T-helper 17 cell (primary cell): ENCODE measurements around the gene DNER. TPM values are rescaled to one million over a fixed set of nuclear protein-coding genes. Genes with fewer than 3 reads are reported as not detected.
A peak's percentile ranks its signal among the peaks of the same experiment; 100 is the strongest.

Experiments used
- ATAC-seq: fragments of 150-1000 bp; cut with Tn5 transposase; 2 replicates; pipeline ENCODE4 v1.10.0; 2021; ENCODE audit warnings: mild to moderate bottlenecking, moderate library complexity
- DNase-seq, 3 donors: peaks; one replicate each; pipeline versions ENCODE4 v3.0.0 to v3.0.0-alpha.2; 2020 to 2021
- H3K9me3 ChIP-seq: one replicate; pipeline ENCODE4 v1.7.0; 2013; ENCODE audit warnings: low read length, mild to moderate bottlenecking; ENCODE audit not compliant: control insufficient read depth, poor library complexity, severe bottlenecking
- H3K27ac Mint-ChIP-seq: one replicate; pipeline ENCODE4 v1.8.0; 2022; ENCODE audit warnings: mild to moderate bottlenecking, moderate library complexity, mixed read lengths
- H3K27me3 Mint-ChIP-seq: one replicate; pipeline ENCODE4 v1.8.0; 2022; ENCODE audit warnings: mixed read lengths
- H3K36me3 Mint-ChIP-seq: one replicate; pipeline ENCODE4 v1.8.0; 2022; ENCODE audit warnings: low read depth, mixed read lengths
- H3K4me1 Mint-ChIP-seq: one replicate; pipeline ENCODE4 v1.8.0; 2022; ENCODE audit warnings: mild to moderate bottlenecking, mixed read lengths
- H3K4me3 Mint-ChIP-seq: one replicate; pipeline ENCODE4 v1.8.0; 2022; ENCODE audit warnings: mild to moderate bottlenecking, moderate library complexity, mixed read lengths
- total RNA-seq, 4 donors: library from RNA in 2 of 4; stranded (reverse) in 2 of 4; gene quantifications; one replicate each; pipeline ENCODE4 v1.2.3 and lab custom pipeline; 2022 to 2026

The DNER gene
- total RNA-seq, 2 donors from 2014 or later, result 0.22 TPM; not detected in 1

DNA sequence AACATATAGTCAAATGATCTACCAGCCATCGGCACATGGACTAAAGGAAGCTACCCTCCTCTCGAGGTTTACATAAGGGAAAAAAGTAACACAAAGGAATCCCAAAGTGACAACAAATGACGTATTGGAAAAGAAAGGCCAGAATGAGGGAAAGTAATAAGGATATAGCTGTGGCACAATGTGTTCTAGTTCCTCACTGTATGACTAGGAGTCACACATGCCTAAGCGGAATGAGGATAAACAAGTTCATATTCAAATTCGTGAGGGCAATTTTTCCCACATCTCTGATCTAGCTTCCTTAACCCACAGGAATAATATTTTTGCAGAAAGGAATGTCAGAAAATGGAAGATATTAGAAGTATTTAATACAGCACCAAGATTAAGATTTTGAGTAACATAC, 281.0 kb downstream of the DNER start:
- DNase-seq (no peak), ATAC-seq (no peak)
- H3K9me3 ChIP-seq, result no peaks in the 10 kb centered on the region
- H3K36me3 Mint-ChIP-seq, result no peaks in the 10 kb centered on the region
- H3K4me3 Mint-ChIP-seq, result no peak overlapping the region
- H3K27me3 Mint-ChIP-seq, result peaks cover 2% of the 10 kb centered on the region
- no peak overlapping the region for H3K27ac Mint-ChIP-seq
- H3K4me1 Mint-ChIP-seq, result no peaks in the 10 kb centered on the region

- no peaks in the 10 kb centered on the region for H3K4me1 Mint-ChIP-seq
- no peak overlapping the region for H3K4me3 Mint-ChIP-seq
- no peak for DNase-seq
- ATAC-seq, result no peak
- no peaks in the 10 kb centered on the region for H3K9me3 ChIP-seq
- H3K36me3 Mint-ChIP-seq, result no peaks in the 10 kb centered on the region
- H3K27me3 Mint-ChIP-seq, result peaks cover 11% of the 10 kb centered on the region
- H3K27ac Mint-ChIP-seq, result no peak overlapping the region
Observed at GRCh38 chr2:229431327-229431954, 282.9 kb downstream of the DNER start.

- H3K27me3 Mint-ChIP-seq, result peaks cover 15% of the 10 kb centered on the region
- no peak overlapping the region for H3K27ac Mint-ChIP-seq
- no peaks in the 10 kb centered on the region for H3K36me3 Mint-ChIP-seq
- no peaks in the 10 kb centered on the region for H3K9me3 ChIP-seq
- no peak for DNase-seq
- no peak overlapping the region for H3K4me3 Mint-ChIP-seq
- no peaks in the 10 kb centered on the region for H3K4me1 Mint-ChIP-seq
- no peak for ATAC-seq
Observed at GRCh38 chr2:229429589-229429988, 284.8 kb downstream of the DNER start.

GRCh38 chr2:229426464-229426863, 287.9 kb downstream of the DNER start:
- H3K4me1 Mint-ChIP-seq, result no peaks in the 10 kb centered on the region
- no peak overlapping the region for H3K27ac Mint-ChIP-seq
- DNase-seq, result no peak
- no peak for ATAC-seq
- H3K4me3 Mint-ChIP-seq, result no peak overlapping the region
- no peaks in the 10 kb centered on the region for H3K9me3 ChIP-seq
- peaks cover 19% of the 10 kb centered on the region for H3K27me3 Mint-ChIP-seq
- no peaks in the 10 kb centered on the region for H3K36me3 Mint-ChIP-seq

GRCh38 chr2:229425598-229425997, 288.8 kb downstream of the DNER start:
- Mint-ChIP-seq H3K27ac (no peak overlapping the region), H3K4me3 (no peak overlapping the region), H3K4me1 (no peaks in the 10 kb centered on the region), H3K36me3 (no peaks in the 10 kb centered on the region), H3K27me3 (peaks cover 19% of the 10 kb centered on the region)
- DNase-seq, result no peak
- ATAC-seq, result no peak
- no peaks in the 10 kb centered on the region for H3K9me3 ChIP-seq

GRCh38 chr2:229422063-229422462, 292.3 kb downstream of the DNER start:
- H3K27me3 Mint-ChIP-seq, result peaks cover 15% of the 10 kb centered on the region
- H3K4me3 Mint-ChIP-seq, result no peak overlapping the region
- no peaks in the 10 kb centered on the region for H3K36me3 Mint-ChIP-seq
- H3K4me1 Mint-ChIP-seq, result no peaks in the 10 kb centered on the region
- H3K9me3 ChIP-seq, result peaks cover 2% of the 10 kb centered on the region
- ATAC-seq (no peak), DNase-seq (no peak)
- H3K27ac Mint-ChIP-seq, result no peak overlapping the region

DNA sequence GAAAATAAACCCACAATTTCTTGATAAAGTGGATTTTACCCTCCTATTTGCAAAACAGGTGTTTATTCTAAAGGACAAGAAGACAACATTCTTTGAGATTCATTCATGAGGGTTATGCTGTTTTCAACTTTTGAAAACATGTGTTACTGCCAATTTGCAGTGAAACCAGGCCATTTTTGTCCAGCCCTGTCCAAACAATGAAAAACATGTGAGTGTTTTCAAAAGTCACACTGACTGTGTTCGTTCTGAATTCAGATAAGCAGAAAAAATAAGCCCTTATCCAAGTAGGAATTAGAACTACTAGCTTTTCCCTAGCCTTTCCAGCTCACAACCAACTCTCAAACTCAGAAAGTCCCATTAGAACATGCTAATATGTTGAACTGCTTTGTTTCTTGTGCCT, 295.2 kb downstream of the DNER start:
- no peaks in the 10 kb centered on the region for H3K4me1 Mint-ChIP-seq
- no peak for ATAC-seq
- peaks cover 2% of the 10 kb centered on the region for H3K9me3 ChIP-seq
- DNase-seq, result no peak
- H3K27me3 Mint-ChIP-seq, result peaks cover 7% of the 10 kb centered on the region
- no peak overlapping the region for H3K27ac Mint-ChIP-seq
- H3K4me3 Mint-ChIP-seq, result no peak overlapping the region
- no peaks in the 10 kb centered on the region for H3K36me3 Mint-ChIP-seq

GRCh38 chr2:229417916-229418315, 296.4 kb downstream of the DNER start:
- H3K9me3 ChIP-seq, result peaks cover 2% of the 10 kb centered on the region
- peak overlapping the region; percentile 19 for H3K27ac Mint-ChIP-seq
- no peak for DNase-seq
- no peaks in the 10 kb centered on the region for H3K36me3 Mint-ChIP-seq
- H3K4me3 Mint-ChIP-seq, result no peak overlapping the region
- no peak for ATAC-seq
- peaks cover 7% of the 10 kb centered on the region for H3K27me3 Mint-ChIP-seq
- no peaks in the 10 kb centered on the region for H3K4me1 Mint-ChIP-seq

DNA sequence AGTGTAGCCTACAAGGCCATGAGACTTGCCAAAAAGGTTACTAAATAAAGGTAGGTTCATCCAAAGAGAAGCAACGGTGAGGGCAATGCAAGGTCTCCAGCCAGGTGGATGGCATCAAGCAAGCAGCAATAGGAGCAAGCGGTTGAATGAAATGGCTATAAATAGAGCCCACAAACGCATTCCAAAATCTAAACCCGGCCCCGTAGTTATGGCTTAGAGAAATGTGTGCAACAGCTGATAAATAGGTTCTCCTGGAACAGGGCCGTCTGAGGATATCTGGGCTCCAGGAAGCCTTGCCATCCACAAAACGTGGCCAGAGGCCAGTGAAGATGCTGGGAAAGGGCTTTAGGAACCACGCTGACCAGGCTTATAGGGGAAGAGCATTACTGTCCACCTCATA, 297.2 kb downstream of the DNER start:
- Mint-ChIP-seq H3K4me1 (no peaks in the 10 kb centered on the region), H3K36me3 (no peaks in the 10 kb centered on the region), H3K27ac (no peak overlapping the region), H3K4me3 (no peak overlapping the region), H3K27me3 (peaks cover 7% of the 10 kb centered on the region)
- no peak for DNase-seq
- peaks cover 2% of the 10 kb centered on the region for H3K9me3 ChIP-seq
- no peak for ATAC-seq

DNA sequence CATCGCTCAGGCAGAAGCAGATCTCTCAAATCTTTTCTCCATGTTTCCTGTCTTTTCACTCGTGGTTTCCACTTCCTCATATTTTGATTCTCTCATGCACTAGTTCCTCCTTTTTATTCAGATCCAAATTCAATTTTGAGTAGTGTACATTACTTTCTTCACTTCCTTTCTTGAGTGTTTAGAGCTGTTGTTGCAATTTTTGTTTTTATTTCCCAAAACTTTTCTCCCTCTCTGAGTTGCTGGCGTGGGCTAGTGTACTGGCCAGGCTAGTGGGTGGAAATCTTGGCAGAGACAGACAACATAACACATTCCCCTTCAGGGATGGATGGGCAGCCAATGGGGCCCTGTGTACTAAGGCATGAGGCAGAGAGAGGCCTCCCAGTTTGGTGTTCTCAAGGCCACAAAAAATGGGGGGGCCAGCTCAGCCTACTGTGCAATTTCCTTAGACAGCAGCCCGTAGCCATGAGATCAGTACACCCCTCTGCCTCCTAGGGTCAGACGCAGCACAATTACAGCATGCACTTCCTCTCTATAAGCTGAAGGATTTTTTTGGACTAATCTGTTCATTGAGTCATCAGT, 298.1 kb downstream of the DNER start:
- peaks cover 2% of the 10 kb centered on the region for H3K9me3 ChIP-seq

GRCh38 chr2:229414631-229415030, 299.7 kb downstream of the DNER start:
- ATAC-seq, result no peak
- H3K27ac Mint-ChIP-seq, result no peak overlapping the region
- H3K4me3 Mint-ChIP-seq, result no peak overlapping the region
- no peaks in the 10 kb centered on the region for H3K4me1 Mint-ChIP-seq
- H3K9me3 ChIP-seq, result peaks cover 2% of the 10 kb centered on the region
- peaks cover 7% of the 10 kb centered on the region for H3K27me3 Mint-ChIP-seq
- DNase-seq, result no peak
- no peaks in the 10 kb centered on the region for H3K36me3 Mint-ChIP-seq

More for the DNA sequence above, 298.1 kb downstream of the DNER start:
- peaks cover 7% of the 10 kb centered on the region for H3K27me3 Mint-ChIP-seq
- ATAC-seq, result peak; percentile 27
- no peak overlapping the region for H3K27ac Mint-ChIP-seq
- H3K36me3 Mint-ChIP-seq, result no peaks in the 10 kb centered on the region
- no peaks in the 10 kb centered on the region for H3K4me1 Mint-ChIP-seq
- DNase-seq, result no peak
- no peak overlapping the region for H3K4me3 Mint-ChIP-seq

DNA sequence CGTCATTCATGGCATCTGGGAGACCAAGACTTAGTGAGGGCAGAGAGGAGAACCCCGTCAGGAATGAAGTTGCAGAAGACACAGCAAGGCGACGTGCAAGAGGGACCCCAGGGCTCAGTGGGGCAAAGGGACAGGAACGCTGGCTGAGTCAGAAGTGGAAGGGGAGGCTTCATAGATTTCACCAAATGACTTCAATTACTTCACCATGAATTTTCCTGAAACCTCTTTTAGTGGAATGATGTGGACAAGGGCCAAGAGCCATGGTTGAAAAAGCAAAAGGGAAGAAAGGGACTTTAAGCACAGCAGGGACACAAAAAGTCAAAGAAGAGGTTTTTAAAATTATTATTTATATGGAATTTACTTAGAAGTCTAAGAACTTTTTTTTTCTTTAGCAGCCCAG, 301.7 kb downstream of the DNER start:
- DNase-seq, result no peak
- H3K4me3 Mint-ChIP-seq, result no peak overlapping the region
- H3K27me3 Mint-ChIP-seq, result peaks cover 2% of the 10 kb centered on the region

DNA sequence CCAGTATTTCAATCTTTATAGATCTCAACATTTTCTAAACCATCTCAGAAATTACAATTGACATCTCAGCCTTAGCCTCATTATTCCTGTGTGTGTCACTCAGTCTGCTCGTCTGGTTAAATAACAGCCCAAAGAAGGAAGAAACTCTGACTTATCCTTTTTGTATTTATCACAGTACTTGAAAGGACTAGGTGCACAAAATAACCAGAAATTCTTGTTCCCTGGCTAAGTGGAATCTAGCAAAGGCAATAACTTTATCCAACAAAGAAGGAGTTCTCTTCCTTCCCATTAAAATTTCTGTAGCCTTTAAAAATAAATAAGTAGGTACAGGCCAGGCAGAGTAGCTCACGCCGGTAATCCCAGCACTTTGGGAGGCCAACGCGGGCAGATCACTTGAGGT, 303.4 kb downstream of the DNER start:
- Mint-ChIP-seq H3K4me1 (no peaks in the 10 kb centered on the region), H3K27ac (no peak overlapping the region), H3K27me3 (peaks cover 10% of the 10 kb centered on the region), H3K4me3 (no peak overlapping the region), H3K36me3 (no peaks in the 10 kb centered on the region)
- ATAC-seq (no peak), DNase-seq (no peak)
- no peaks in the 10 kb centered on the region for H3K9me3 ChIP-seq

More for the DNA sequence above, 301.7 kb downstream of the DNER start:
- Mint-ChIP-seq H3K36me3 (no peaks in the 10 kb centered on the region), H3K4me1 (no peaks in the 10 kb centered on the region), H3K27ac (no peak overlapping the region)
- no peak for ATAC-seq
- H3K9me3 ChIP-seq, result peaks cover under 1% of the 10 kb centered on the region

- no peaks in the 10 kb centered on the region for H3K36me3 Mint-ChIP-seq
- H3K27me3 Mint-ChIP-seq, result peaks cover 10% of the 10 kb centered on the region
- H3K9me3 ChIP-seq, result no peaks in the 10 kb centered on the region
- H3K4me3 Mint-ChIP-seq, result no peak overlapping the region
- no peak overlapping the region for H3K27ac Mint-ChIP-seq
- DNase-seq (no peak), ATAC-seq (no peak)
- no peaks in the 10 kb centered on the region for H3K4me1 Mint-ChIP-seq
Observed at GRCh38 chr2:229410264-229410663, 304.1 kb downstream of the DNER start.
